Stomach smooth muscle (tissue), 2 donors: Measurements from ENCODE around the gene PLXNB3.
"Not testable (repeated sequence)": the region's sequence is repeated elsewhere in the genome, so short reads cannot be mapped to it uniquely, and the experiment has no call there.

Experiments used
- H3K27ac ChIP-seq: one replicate; pipeline ENCODE4 v1.7.0; 2013; ENCODE audit warnings: mild to moderate bottlenecking, low read length, inconsistent platforms
- H3K27me3 ChIP-seq, 2 donors: one replicate each; pipeline ENCODE4 v1.7.0; 2013; ENCODE audit warnings: low read length in 2 of 2; ENCODE audit not compliant: insufficient read depth in 2 of 2, control insufficient read depth in 1 of 2
- H3K36me3 ChIP-seq, 2 donors: one replicate each; pipeline ENCODE4 v1.7.0; 2013; ENCODE audit warnings: low read length in 2 of 2; ENCODE audit not compliant: control insufficient read depth in 2 of 2, insufficient read depth in 2 of 2
- H3K4me1 ChIP-seq: one replicate; pipeline ENCODE4 v1.7.0; 2013; ENCODE audit warnings: low read length; ENCODE audit not compliant: control insufficient read depth, insufficient read depth
- H3K4me3 ChIP-seq, 2 donors: one replicate each; pipeline ENCODE4 v1.7.0; 2013; ENCODE audit warnings: low read length in 2 of 2
- H3K9ac ChIP-seq, 2 donors: one replicate each; pipeline ENCODE4 v1.7.0; 2013; ENCODE audit warnings: low read length in 2 of 2, mild to moderate bottlenecking in 1 of 2
- H3K9me3 ChIP-seq, 2 donors: one replicate each; pipeline ENCODE4 v1.7.0; 2013; ENCODE audit warnings: low read length in 2 of 2; ENCODE audit not compliant: control insufficient read depth in 2 of 2
- donor health status: healthy.
- donor health status: Pancreatic carcinoma.

PLXNB3 gene

DNA sequence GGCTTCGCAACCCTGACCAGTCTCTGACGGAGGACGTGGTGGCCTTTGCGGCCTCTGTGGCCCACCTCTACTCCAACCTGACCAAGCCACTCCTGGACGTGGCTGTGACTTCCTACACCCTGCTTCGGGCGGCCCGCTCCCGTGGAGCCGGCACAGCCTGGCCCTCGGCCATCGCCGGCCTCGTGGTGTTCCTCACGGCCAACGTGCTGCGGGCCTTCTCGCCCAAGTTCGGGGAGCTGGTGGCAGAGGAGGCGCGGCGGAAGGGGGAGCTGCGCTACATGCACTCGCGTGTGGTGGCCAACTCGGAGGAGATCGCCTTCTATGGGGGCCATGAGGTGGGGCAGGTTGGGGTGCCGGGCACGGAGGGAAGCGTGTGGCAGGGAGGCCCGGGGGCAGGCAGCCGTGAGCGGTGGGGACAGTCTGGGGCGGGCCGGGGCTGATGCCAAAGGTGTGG is 38.2 kb upstream of the PLXNB3 start:
- H3K27me3 ChIP-seq, result peaks cover 0 to 8% of the 10 kb centered on the region in 2 donors
- H3K4me3 ChIP-seq, result peak overlapping the region in 1 of 2 donors; percentile 57
- no peak overlapping the region for H3K9ac ChIP-seq
- H3K27ac ChIP-seq, result peak overlapping the region; percentile 75
- peaks cover 1 to 4% of the 10 kb centered on the region in 2 donors for H3K36me3 ChIP-seq
- H3K9me3 ChIP-seq, result no peaks in the 10 kb centered on the region
- peaks cover 57% of the 10 kb centered on the region for H3K4me1 ChIP-seq

DNA sequence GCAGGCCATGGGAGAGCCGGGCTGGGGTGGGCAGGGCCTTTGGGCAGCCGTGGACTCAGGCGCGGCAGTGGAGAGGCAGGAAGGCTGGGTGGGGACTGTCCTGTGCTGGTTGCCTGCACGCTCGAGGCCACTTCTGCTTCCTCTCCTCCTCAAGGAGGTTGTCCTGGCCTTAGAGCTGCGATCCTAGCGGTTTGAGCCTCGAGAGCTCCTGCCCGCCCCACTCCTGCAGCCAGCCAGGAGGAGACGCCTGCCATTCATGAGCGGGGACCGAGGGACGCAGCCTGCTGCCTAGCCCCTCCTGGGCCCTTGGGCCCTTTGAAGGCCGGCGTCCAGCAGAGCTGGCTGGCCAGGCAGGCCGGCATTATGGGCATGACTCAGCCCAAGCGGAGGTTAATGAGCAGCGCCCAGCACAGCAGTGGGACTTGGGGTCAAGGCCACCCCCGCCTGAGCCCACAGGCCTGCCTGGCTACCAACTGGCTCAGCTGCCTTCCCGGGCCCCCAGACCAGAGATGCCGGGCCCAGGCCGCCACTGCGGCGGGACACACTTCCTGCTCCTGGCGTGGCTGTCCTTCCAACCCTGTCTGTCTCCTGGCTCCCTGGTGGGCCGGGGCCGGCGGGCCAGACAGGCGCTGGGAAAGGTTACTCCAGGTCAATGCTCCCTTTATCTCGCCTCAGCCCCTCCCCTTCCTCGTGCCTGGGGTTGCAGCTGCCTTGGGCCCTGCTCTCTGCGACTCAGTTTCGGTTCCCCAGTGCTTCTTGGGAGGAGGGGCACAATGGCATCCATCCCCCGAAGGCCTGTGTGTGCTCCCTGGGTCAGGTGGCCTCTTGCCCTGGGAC is 37.5 kb upstream of the PLXNB3 start:
- Histone ChIP-seq H3K4me3 (peak overlapping the region; percentile 22 to 57), H3K27ac (peak overlapping the region; percentile 75), H3K27me3 (peaks cover 0 to 8% of the 10 kb centered on the region in 2 donors), H3K9ac (no peak overlapping the region), H3K9me3 (peaks cover 0 to 1% of the 10 kb centered on the region in 2 donors), H3K4me1 (peaks cover 57% of the 10 kb centered on the region), H3K36me3 (peaks cover 0 to 3% of the 10 kb centered on the region in 2 donors)

DNA sequence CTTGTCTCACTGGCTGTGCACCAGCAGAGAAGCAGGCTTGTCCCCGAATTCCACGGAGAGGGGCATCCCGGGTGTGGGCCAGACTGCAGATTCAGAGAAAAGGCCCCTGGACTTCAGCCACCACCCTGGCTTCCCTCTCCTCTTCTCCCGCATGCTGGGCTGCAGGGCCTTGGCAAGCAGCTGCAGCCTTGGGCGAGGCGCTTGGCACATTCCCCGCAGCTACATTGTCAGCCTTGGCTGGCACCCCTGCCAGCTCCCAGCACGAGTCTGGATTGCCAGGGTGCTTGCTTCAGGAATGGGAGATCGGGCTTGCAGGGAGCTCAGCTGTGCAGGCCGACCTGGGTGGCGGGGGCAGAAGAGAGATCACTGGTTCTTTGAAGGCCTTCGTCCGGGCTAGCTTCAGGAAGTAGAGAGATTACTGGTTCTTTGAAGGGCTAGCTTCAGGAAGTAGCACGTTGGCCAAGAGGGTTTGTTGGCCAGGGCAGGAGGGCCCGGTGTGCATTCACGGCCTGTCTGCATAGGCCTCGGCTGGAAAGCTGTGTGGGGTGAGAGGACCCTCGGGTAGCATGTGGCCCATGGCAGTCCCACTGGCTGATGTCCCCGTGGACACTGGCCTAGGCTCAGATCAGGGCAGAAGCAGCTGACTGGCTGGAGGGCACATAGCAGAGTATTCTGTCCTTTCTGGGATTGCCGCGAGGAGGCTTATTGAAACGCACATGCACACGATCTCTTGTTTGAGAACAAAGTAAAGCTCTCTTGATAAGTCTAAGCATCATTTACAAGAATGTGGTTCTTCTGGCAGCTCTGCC is 36.7 kb upstream of the PLXNB3 start:
- Histone ChIP-seq H3K9ac (peak overlapping the region; percentile 29 to 38), H3K9me3 (peaks cover 0 to 7% of the 10 kb centered on the region in 2 donors), H3K27me3 (peaks cover 0 to 8% of the 10 kb centered on the region in 2 donors), H3K36me3 (peaks cover 0 to 3% of the 10 kb centered on the region in 2 donors), H3K4me3 (peak overlapping the region; percentile 22 to 57), H3K4me1 (peaks cover 57% of the 10 kb centered on the region), H3K27ac (peak overlapping the region; percentile 75)

DNA sequence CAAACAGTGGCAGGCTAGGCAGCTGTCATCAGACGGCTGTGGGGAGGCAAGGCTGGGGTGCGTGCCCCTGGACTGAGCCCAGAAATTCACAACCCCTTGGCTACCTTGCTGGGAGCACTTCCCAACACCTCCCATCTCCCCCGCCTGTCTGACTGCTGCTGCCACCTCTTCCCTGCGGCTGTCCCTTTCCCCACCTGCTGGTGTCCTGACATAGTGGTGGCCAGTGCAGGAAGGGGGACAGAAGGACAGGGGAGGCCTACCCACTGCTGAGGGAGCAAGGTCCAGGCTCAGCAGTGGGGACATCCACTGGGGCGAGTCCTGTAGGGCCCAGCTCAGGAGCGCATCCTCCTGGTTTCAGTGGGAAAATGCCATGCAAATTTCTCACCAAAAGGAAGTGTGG is 36.0 kb upstream of the PLXNB3 start:
- Histone ChIP-seq H3K27me3 (peaks cover 0 to 7% of the 10 kb centered on the region in 2 donors), H3K4me1 (peaks cover 51% of the 10 kb centered on the region), H3K9me3 (peaks cover 0 to 7% of the 10 kb centered on the region in 2 donors), H3K36me3 (peaks cover 0 to 3% of the 10 kb centered on the region in 2 donors), H3K4me3 (peak overlapping the region; percentile 19 to 57), H3K27ac (peak overlapping the region; percentile 75), H3K9ac (peak overlapping the region in 1 of 2 donors; percentile 38)

DNA sequence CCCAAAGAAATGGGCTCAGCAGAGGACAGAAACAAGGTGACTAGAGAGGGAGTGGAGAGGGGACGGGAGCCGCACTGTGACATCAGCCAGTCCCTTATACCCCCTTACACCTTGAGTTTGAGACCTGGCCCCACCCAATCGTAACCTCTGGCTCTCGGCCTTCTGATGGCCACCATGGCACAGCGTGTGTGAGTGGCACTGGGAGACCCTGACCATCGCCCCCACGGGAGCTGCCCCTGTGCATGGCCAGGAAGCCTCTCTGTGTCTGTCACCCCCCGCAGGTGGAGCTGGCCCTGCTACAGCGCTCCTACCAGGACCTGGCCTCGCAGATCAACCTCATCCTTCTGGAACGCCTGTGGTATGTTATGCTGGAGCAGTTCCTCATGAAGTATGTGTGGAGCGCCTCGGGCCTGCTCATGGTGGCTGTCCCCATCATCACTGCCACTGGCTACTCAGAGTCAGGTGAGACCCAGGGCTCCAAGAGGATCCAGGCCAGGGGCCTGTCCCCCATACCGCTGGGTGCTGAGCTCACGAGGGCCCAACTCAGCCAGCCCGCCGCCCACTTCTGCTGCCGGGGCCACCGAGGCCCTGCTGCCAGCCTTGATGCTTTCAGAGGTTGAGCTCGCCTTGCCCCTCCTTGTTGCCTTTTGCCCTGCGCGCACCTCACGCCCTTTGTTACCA is 35.0 kb upstream of the PLXNB3 start:
- Histone ChIP-seq H3K27ac (no peak overlapping the region), H3K4me1 (peaks cover 44% of the 10 kb centered on the region), H3K4me3 (no peak overlapping the region), H3K36me3 (peaks cover 0 to 3% of the 10 kb centered on the region in 2 donors), H3K9ac (no peak overlapping the region), H3K27me3 (peaks cover 0 to 6% of the 10 kb centered on the region in 2 donors), H3K9me3 (peaks cover 0 to 7% of the 10 kb centered on the region in 2 donors)

DNA sequence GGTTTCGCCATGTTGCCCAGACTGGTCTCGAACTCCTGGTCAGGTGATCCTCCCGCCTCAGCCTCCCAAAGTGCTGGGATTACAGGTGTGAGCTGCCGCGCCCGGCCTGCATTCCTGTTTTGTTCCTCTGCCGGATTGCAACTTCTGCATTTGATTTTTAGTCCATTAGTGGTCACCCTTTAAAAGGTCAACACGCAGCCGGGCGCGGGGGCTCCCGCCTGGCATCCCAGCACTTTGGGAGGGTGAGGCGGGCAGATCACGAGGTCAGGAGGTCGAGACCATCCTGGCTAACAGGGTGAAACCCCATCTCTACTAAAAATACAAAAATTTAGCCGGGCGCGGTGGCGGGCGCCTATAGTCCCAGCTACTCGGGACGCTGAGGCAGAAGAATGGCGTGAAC is 33.9 kb upstream of the PLXNB3 start:
- not testable (repeated sequence) for H3K36me3 ChIP-seq, H3K4me3 ChIP-seq, H3K9ac ChIP-seq, H3K27me3 ChIP-seq, H3K27ac ChIP-seq, H3K9me3 ChIP-seq
- H3K4me1 ChIP-seq, result peaks cover 40% of the 10 kb centered on the region

DNA sequence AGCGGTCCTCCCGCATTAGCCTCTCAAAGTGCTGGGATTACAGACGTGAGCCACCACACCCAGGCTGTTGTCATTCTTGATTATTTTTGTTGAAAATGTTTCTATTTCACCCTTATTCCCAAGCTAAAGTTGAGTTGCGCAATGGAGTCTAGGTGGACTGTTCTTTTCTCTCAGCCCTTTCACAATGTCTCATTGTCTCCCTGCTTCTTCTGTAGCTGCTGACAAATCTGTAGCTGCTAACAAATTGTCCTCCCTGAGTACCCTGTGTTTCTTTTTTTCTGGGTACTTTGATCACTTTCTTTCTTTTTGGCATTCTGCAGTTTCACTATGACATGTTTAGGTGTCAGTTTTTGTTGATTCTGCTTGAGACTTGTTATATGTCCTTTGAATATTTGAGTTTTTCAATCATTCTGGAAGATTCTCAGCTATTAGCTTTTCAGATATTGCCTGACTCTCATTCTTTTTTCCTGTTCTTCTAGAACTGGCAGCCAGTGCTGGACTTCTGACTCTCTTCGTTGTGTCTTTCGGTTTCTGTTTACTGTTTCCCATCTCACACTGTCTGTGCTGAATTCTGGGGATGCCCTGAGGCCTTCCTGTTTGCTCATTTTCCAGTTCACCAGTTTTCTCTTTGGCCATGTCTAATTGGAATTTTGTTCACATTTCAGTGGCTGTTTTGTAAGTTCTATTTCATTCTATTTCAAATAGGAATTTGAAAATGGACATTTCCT is 32.8 kb upstream of the PLXNB3 start:
- peaks cover 0 to 10% of the 10 kb centered on the region in 2 donors for H3K27me3 ChIP-seq

DNA sequence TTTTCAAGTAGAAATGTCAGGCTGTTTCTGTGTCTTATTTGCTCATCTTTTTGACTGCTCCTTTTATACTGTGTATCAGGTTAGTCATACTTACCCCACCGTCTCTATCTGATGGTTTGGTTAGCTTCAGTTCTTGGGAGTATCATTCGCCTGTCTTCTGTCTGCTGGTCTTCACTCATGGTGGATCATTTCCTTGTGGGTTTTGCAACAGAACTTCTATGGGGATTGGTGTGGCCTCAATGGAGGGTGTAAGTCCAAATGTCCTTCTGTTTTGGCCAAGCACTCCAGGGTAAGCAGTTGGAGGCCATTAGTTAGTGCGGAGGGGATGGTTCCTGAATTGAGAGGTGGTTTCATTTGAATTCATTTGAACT is 32.2 kb upstream of the PLXNB3 start:
- no peak overlapping the region for H3K4me3 ChIP-seq
- no peak overlapping the region for H3K27ac ChIP-seq
- H3K27me3 ChIP-seq, result peaks cover 0 to 10% of the 10 kb centered on the region in 2 donors
- H3K9me3 ChIP-seq, result peaks cover 0 to 7% of the 10 kb centered on the region in 2 donors
- H3K36me3 ChIP-seq, result peaks cover 0 to 8% of the 10 kb centered on the region in 2 donors
- H3K9ac ChIP-seq, result no peak overlapping the region
- H3K4me1 ChIP-seq, result peaks cover 23% of the 10 kb centered on the region

More for the DNA sequence above, 32.8 kb upstream of the PLXNB3 start:
- Histone ChIP-seq H3K4me1 (peaks cover 29% of the 10 kb centered on the region), H3K4me3 (no peak overlapping the region), H3K27ac (no peak overlapping the region), H3K9me3 (peaks cover 0 to 7% of the 10 kb centered on the region in 2 donors), H3K36me3 (peaks cover 0 to 4% of the 10 kb centered on the region in 2 donors), H3K9ac (no peak overlapping the region)

DNA sequence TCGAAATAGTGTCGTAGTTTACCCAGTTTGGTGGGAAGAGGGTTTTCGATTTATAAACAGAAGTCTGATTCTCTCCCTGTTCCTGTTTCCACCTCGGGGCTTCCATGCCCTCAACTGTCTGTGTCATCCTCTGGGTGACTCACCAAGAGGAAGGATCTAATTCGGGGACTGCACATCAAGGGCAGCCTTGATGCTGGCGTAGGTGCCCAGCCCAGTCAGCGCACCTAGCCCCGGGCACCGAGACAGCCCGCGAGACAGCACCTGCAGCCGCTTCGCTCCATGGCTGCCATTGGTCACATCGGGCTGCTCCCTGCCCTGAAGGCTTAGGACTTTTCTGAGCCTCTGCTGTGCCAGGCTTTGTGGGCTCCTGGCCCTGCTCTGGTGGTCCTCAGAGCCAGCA is 31.6 kb upstream of the PLXNB3 start:
- H3K36me3 ChIP-seq, result peaks cover 0 to 14% of the 10 kb centered on the region in 2 donors
- H3K4me3 ChIP-seq, result no peak overlapping the region
- no peak overlapping the region for H3K27ac ChIP-seq
- peaks cover 0 to 10% of the 10 kb centered on the region in 2 donors for H3K27me3 ChIP-seq
- H3K9ac ChIP-seq, result no peak overlapping the region
- H3K9me3 ChIP-seq, result peaks cover 0 to 7% of the 10 kb centered on the region in 2 donors
- peaks cover 18% of the 10 kb centered on the region for H3K4me1 ChIP-seq
